ENCODE data around the gene RBM33. TPM values are rescaled to one million over a fixed set of nuclear protein-coding genes. Genes with fewer than 3 reads are reported as not detected.

RBM33 gene
- total RNA-seq, 1 donor from 2014 or later, result 67.2 TPM

DNA sequence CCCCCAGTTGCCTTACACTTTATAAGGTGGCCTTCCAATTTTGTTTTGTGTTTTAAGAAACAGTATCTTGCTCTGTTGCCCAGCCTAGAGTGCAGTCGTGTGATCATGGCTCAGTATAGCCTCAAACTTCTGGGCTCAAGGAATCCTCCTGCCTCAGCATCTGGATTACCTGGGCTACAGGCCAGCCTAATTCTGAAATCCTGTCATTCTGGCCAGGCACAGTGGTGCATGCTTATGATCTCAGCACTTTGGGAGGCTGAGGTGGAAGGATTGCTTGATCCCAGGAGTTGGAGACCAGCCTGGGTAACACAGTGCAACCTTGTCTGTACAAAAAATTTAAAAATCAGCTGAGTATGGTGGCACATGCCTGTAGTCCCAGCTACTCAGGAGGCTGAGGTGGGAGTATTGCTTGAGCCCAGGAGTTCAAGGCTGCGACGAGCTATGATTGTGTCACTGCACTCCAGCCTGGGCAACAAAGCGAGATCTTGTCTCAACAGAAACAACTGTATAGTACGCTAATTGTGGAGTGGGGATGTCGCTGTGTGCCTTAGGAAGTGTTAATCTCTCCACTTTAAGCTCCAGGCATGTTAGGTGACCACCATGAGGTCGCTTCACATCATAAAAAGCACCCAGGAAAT, 24.7 kb upstream of the RBM33 start:
- no peaks in the 10 kb centered on the region for H3K27me3 Mint-ChIP-seq
- DNase-seq (ENCODE audit: extremely low spot score, unreplicated experiment), result no peak
- H3K27ac Mint-ChIP-seq, result no peak overlapping the region
- peaks cover 8% of the 10 kb centered on the region for H3K36me3 Mint-ChIP-seq
- TF ChIP-seq, protein P1, sequence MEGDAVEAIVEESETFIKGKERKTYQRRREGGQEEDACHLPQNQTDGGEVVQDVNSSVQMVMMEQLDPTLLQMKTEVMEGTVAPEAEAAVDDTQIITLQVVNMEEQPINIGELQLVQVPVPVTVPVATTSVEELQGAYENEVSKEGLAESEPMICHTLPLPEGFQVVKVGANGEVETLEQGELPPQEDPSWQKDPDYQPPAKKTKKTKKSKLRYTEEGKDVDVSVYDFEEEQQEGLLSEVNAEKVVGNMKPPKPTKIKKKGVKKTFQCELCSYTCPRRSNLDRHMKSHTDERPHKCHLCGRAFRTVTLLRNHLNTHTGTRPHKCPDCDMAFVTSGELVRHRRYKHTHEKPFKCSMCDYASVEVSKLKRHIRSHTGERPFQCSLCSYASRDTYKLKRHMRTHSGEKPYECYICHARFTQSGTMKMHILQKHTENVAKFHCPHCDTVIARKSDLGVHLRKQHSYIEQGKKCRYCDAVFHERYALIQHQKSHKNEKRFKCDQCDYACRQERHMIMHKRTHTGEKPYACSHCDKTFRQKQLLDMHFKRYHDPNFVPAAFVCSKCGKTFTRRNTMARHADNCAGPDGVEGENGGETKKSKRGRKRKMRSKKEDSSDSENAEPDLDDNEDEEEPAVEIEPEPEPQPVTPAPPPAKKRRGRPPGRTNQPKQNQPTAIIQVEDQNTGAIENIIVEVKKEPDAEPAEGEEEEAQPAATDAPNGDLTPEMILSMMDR (conservative IDR thresholded peaks at IDR 0.05), result no peak
- peaks cover 8% of the 10 kb centered on the region for H3K4me1 Mint-ChIP-seq (ENCODE audit: unreplicated experiment)
- peaks cover 5% of the 10 kb centered on the region for H3K9me3 Mint-ChIP-seq
- no peak overlapping the region for H3K4me3 Mint-ChIP-seq

- Mint-ChIP-seq H3K4me3 (no peak overlapping the region), H3K4me1 (ENCODE audit: unreplicated experiment) (peaks cover 8% of the 10 kb centered on the region), H3K9me3 (no peaks in the 10 kb centered on the region), H3K36me3 (peaks cover 3% of the 10 kb centered on the region), H3K27me3 (no peaks in the 10 kb centered on the region), H3K27ac (no peak overlapping the region)
- DNase-seq (ENCODE audit: extremely low spot score, unreplicated experiment), result no peak
- TF ChIP-seq, protein P1 (conservative IDR thresholded peaks at IDR 0.05), result no peak
Measured at GRCh38 chr7:155620497-155620896, 24.0 kb upstream of the RBM33 start.

GRCh38 chr7:155621418-155621980, 23.0 kb upstream of the RBM33 start:
- Mint-ChIP-seq H3K4me3 (no peak overlapping the region), H3K9me3 (no peaks in the 10 kb centered on the region)
- TF ChIP-seq, protein P1 (conservative IDR thresholded peaks at IDR 0.05), result no peak

GRCh38 chr7:155624412-155624811, 20.0 kb upstream of the RBM33 start:
- H3K36me3 Mint-ChIP-seq, result no peaks in the 10 kb centered on the region
- DNase-seq (ENCODE audit: extremely low spot score, unreplicated experiment), result no peak
- TF ChIP-seq, protein P1 (conservative IDR thresholded peaks at IDR 0.05), result no peak
- no peaks in the 10 kb centered on the region for H3K27me3 Mint-ChIP-seq
- H3K4me1 Mint-ChIP-seq (ENCODE audit: unreplicated experiment), result no peaks in the 10 kb centered on the region
- H3K9me3 Mint-ChIP-seq, result peaks cover 4% of the 10 kb centered on the region
- H3K27ac Mint-ChIP-seq, result no peak overlapping the region
- H3K4me3 Mint-ChIP-seq, result no peak overlapping the region

More at GRCh38 chr7:155621418-155621980, 23.0 kb upstream of the RBM33 start:
- peaks cover 8% of the 10 kb centered on the region for H3K4me1 Mint-ChIP-seq (ENCODE audit: unreplicated experiment)
- DNase-seq (ENCODE audit: extremely low spot score, unreplicated experiment), result no peak
- H3K36me3 Mint-ChIP-seq, result peaks cover 3% of the 10 kb centered on the region
- no peak overlapping the region for H3K27ac Mint-ChIP-seq
- no peaks in the 10 kb centered on the region for H3K27me3 Mint-ChIP-seq

GRCh38 chr7:155625557-155625956, 18.9 kb upstream of the RBM33 start:
- TF ChIP-seq, protein P1 (conservative IDR thresholded peaks at IDR 0.05), result no peak
- Mint-ChIP-seq H3K27ac (no peak overlapping the region), H3K4me3 (no peak overlapping the region), H3K27me3 (no peaks in the 10 kb centered on the region), H3K4me1 (ENCODE audit: unreplicated experiment) (no peaks in the 10 kb centered on the region), H3K9me3 (peaks cover 9% of the 10 kb centered on the region), H3K36me3 (no peaks in the 10 kb centered on the region)
- no peak for DNase-seq (ENCODE audit: extremely low spot score, unreplicated experiment)

Measured in type B pancreatic cell (in vitro differentiated cells).